K562 (cell line): ENCODE measurements around the gene CROT.

Source experiments
- ETV5 ChIP-seq: sonication (generic); formaldehyde crosslinking; IDR thresholded peaks from 2 replicates; pipeline ENCODE4 v1.4.0; 2020; ENCODE audit warnings: low read depth, mild to moderate bottlenecking, missing genetic modification reagents
- FOXJ3 ChIP-seq: sonication (generic); formaldehyde crosslinking; IDR thresholded peaks from 2 replicates; pipeline ENCODE4 v1.4.0; 2020; ENCODE audit warnings: mild to moderate bottlenecking, missing genetic modification reagents
- PHF8 ChIP-seq: fragments of 200-600 bp; sonication (generic); IDR thresholded peaks from 2 replicates; pipeline ENCODE4 v1.6.1; 2012; ENCODE audit warnings: mixed run types, mild to moderate bottlenecking, inconsistent platforms, low read length, moderate library complexity, borderline replicate concordance
- PML ChIP-seq: IDR thresholded peaks from 2 replicates; pipeline ENCODE4 v1.6.1; 2012; ENCODE audit warnings: low read length, inconsistent platforms
- POLR2A ChIP-seq: fragments of 450-650 bp; conservative IDR thresholded peaks from 2 replicates; pipeline ENCODE4 v1.6.1; 2016
- SMC3 ChIP-seq: conservative IDR thresholded peaks from 2 replicates; pipeline ENCODE4 v1.6.1; 2011; ENCODE audit warnings: low read depth, low read length, improper control_type of control experiment; ENCODE audit not compliant: insufficient read depth
- ZNF212 ChIP-seq: fragments of 450-650 bp; formaldehyde crosslinking; IDR thresholded peaks from 2 replicates; pipeline ENCODE4 v1.4.0; 2020; ENCODE audit warnings: mild to moderate bottlenecking

DNA sequence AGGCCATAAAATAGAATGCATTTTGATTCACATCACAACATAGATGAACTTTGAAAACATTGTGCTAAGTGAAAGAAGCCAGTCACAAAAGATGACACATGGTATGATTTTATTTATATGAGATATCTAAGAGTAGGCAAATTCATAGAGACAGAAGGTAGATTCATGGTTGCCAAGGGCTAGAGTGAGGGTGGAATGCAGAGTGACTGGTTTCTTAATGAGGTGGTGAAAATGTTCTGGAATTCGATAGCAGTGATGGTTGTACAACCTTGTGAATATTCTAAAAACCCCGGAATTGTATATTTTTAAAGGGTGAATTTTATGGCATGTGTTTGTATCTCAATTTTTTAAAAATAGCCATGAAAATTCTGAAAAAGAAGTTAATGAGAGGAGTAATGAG, 87.1 kb downstream of the CROT start:
- TF ChIP-seq SMC3 (no peak), PHF8 (no peak), FOXJ3 (CRISPR knock-in tag) (no peak), ZNF212 (CRISPR knock-in tag) (no peak), ETV5 (CRISPR knock-in tag) (no peak), PML (no peak), POLR2A (no peak)
